Suppressor macrophage (primary cell): ENCODE data around the gene RBMS1.
"Not testable (repeated sequence)": the region's sequence is repeated elsewhere in the genome, so short reads cannot be mapped to it uniquely, and the experiment has no call there.

Experiments
- DNase-seq, 4 experiments: peaks; one replicate each; pipeline ENCODE4 v3.0.0-alpha.2; 2020 to 2022

RBMS1 gene

DNA sequence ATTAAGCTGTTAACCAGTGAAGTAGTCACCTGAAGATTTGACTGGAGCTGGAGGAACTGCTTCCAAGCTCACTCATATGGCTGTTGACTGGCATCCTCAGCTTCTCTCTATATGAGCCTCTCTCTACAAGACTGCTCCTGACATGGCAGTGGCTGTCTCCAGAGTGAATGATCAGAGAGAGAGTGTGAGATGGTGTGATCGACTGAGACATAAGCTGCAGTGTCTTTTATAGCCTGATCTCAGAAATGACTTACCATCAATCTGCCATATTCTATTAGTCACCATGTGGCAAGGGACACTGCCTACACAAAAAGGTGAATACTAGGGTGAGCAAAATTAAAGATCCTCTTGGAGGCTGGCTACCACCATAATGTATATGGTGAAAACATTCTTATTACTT lies 7.8 kb upstream of the RBMS1 start:
- DNase-seq = no peak

DNA sequence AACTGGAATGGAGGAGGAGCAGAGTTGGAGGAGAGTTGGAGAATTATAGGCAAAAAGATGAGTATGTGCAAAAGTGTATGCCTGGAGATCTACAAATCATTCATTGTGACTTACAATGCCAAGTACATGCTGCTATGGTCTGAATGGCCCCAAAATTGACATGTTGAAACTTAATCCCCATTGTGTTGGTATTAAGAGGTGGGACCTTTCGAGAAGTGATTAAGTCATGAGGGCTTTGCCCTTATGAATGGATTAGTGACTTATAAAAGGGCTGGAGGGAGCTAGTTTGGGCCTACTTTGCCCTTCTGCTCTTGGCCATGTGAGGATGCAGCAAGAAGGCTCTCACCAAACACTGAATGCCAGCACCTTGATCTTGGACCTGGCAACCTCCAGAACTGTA lies 6.3 kb upstream of the RBMS1 start:
- DNase-seq = no peak

DNA sequence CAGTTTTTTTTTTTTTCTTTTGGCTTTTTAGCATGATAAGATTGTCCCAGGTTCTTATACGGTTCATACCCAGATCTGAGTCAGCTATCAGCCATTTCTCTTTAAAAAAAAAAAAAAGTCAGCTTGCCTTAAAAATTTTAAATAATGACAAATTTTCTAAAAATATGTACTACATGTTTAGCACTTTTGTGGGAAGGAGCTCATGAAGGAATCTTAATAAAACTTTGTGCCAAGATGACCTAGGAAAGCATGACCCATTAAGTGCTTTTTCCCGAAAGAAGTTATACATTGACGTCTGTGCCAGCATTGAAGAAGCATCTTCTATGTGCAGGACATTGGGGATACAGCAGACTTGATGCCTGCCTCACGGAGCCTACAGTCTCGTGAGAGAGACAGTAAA lies 4.5 kb upstream of the RBMS1 start:
- no peak for DNase-seq

GRCh38 chr2:160494201-160494644 lies 616 bp upstream of the RBMS1 start:
- DNase-seq = no peak

- peak; percentile 23 to 68 (median 50) for DNase-seq
Observed at GRCh38 chr2:160492401-160493226, 993 bp downstream of the RBMS1 start.

DNA sequence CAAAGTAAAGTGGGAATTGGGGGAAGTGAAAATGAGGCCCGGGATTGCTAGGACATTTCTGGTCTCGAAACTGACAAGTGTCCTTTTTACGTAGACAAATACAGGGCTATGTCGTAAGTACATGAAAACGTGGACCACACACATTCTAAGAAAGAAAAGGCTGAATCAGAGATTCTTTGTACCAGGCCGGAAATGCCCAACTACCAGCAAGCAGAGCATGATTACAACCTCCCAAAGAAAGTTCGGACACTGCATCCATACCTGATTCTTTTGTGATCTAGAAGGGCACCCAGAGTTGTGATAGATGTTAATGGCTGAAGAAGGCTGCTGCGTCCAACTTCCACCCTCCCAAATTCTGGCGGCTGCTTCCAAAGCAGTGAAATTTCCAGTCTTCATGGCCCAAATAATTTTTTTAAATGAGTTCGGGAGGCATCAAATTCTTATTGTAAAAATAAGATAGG lies 1.7 kb downstream of the RBMS1 start:
- DNase-seq = peak; percentile 28 to 60 (median 38)

DNA sequence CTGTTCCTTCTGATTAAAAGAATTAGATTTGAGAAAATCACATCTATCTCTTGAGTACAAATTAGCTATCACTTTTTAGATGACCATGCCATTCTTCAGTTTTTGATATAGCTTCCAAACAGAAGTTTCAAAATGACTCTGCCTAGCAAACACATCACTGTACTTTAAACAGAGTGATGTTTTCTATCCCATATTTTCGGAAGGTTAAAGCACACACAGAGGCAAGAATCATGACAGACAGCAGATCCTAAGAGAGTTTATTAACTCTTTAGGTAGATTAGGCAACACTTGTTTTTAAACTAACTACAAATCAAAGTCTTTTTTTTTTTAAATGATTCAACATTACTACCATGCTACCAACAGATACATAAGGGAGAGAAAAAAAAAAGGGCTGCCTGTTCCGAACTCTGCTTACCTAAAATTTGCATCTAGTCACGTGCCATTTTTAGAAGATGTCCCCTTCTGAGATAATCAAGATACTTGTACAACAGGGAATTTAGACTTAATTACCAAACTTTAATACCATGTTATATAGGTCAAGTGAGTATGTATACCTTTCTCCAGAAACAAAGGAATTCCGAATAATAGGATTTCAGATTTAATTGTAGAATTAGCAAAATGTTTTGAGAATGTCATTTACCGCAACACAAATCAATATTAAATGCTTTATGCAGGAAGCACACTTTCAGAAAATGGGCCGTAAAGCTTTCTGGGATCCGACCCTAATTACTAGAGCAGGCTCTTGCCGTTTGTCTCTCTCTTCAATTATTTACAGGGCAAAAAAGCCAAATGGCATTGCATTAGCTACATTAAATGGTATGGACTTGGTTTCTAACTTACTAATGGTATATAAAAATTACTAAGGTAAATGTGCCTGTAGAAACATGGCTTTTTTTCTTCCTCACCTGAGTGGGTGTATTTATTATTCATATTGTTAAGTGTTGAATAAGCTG lies 2.6 kb downstream of the RBMS1 start:
- DNase-seq = no peak

DNA sequence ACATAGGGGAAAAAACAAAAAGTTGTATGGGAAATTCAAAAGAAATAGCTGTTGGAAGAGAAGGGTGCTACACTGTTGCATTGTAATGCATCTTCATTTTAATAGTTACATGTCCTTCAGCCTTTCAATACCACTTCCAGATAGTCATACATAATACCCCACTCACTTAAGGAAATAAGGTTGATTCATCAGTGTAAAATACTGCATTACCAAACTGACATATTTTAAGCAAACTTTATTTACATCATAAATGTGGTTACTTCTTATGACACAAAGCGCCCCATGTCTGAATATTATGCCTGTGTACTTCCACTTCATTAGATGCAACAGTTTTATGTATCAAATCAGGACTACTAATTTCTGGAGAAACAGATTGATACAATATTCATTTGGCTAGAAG lies 4.5 kb downstream of the RBMS1 start:
- DNase-seq = peak in 2 of 4 experiments; percentile 63 to 74

DNA sequence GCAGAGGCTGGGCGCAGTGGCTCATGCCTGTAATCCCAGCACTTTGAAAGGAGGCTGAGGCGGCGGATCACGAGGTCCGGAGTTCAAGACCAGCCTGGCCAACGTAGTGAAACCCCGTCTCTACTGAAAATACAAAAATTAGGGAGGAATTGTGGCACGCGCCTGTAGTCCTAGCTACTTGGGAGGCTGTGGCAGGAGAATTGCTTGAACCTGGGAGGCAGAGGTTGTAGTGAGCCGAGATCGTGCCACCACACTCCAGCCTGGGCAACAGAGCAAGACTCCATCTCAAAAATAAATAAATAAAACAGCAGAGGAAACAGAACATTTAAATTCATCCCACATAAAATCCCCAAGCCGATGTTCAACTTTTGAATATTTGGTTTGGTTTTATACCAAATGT lies 5.3 kb downstream of the RBMS1 start:
- not testable (repeated sequence) for DNase-seq

DNA sequence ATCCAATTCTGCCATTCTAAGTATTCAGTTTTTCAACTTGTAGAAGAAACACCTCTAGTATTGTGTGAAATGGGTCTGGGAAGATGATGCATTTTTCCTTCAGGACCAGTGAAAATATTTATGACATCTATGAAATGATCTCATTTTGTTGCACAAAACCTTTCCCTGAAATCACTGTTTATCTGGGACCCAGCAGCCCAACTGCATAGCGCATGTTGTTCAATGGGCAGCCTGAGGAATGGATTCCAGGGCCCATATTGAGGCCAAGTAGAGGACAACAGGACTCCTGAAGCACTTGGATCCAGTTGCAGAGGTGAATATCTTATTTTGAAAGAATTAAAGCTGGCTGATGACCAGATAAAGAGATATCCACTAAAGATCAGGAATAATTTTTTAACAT lies 7.3 kb downstream of the RBMS1 start:
- no peak for DNase-seq

DNA sequence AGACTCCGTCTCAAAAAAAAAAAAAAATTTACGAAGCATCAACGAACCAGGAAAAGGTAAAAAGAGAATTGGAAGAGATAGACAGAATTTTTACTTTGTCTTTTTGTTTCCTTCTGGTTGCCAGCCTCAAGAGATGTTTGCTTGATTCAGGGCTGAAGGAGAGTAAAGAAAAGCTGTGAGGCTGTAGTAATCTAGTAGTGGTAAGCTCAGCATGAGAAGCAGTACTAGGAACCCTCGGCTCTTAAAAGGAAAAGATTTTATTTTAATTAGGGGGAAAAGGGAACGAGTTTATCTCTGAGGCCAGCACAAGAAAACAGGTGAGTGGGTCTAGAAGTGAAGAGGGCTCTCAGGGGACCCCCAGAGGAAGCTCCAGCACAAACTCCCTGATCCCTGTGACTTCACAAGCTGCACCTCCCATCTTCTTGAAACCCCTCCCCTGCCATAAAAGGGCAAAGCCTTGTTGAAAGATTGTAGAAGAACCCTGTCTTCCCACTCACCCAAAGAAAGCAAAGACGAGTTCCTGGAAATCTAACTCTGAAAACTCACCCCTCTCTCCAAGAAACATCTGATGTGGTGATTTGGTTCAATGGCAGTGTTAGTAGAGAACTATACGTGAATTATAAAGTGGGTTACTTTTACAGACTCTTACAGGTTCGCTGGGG lies 8.6 kb downstream of the RBMS1 start:
- DNase-seq = no peak

GRCh38 chr2:160482673-160483072 lies 10.9 kb downstream of the RBMS1 start:
- DNase-seq = no peak

- no peak for DNase-seq
Observed at GRCh38 chr2:160479269-160479668, 14.3 kb downstream of the RBMS1 start.

GRCh38 chr2:160478660-160479059 lies 14.9 kb downstream of the RBMS1 start:
- no peak for DNase-seq

GRCh38 chr2:160477032-160477431 lies 16.6 kb downstream of the RBMS1 start:
- DNase-seq = no peak

GRCh38 chr2:160474891-160475787 lies 18.5 kb downstream of the RBMS1 start:
- DNase-seq = no peak

GRCh38 chr2:160474319-160474645 lies 19.3 kb downstream of the RBMS1 start:
- DNase-seq = no peak

DNA sequence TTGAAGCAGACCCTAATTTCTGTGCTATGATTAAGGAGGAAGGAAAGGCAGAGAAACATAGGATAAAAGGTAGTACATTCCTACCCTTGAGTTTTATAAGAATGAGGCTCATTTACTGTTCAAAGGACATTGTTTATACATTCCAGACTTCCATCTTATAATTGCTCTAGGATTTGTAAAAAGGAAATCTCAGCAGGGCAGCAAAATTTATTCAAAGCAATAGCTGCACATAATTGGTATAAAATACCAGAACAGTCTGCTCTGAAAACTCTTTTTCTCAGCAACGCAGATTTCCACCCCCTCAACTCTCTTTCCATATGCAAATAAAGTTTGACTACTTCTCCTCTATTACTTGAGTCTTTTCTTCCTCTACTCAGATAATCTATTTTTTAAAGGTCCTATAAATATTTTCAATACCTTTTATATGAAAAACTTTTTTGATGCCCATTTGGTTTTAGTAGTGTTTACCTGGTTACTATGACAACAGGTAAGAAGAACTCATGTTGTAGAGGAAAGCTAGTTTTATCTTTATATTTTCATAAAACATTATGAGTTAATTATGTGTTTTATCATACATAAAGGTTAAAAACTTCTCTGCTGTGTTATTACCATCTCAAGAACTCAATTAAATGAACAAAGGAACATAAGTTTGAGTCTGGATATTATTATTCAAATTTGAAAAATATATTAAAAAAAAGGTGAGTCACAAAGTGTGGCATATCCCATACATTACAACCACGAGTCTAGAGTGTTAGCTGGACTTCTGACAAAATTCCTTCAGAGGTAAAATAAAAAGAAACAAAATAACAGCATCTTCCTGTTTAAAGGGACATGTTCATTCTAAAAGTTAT lies 19.9 kb downstream of the RBMS1 start:
- no peak for DNase-seq

DNA sequence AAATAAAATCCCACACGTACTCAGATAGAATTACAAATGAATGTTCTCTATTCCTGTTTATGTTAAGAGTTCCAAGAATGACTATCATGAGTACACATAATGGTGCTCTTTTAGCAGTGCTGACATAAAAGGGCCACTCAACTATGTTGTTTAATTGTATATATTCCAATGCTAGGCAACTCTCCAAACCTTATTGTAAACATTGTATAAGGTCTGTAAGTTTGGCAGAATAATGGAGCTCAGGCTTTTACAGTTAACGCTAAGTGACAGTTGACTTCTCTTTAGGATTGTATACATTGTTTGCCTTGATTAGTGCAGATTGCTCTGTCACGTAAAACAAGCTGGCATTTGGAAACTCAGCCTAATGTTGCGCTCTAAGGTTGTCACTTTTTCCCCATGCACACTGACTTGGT lies 20.8 kb downstream of the RBMS1 start:
- no peak for DNase-seq

GRCh38 chr2:160471950-160472349 lies 21.7 kb downstream of the RBMS1 start:
- DNase-seq = no peak

GRCh38 chr2:160469621-160470204 lies 23.9 kb downstream of the RBMS1 start:
- no peak for DNase-seq
